HG03565 (cell line): ENCODE results near the gene IL3.

ENCODE experiments used
- ATAC-seq: cut with Tn5 transposase; IDR thresholded peaks from one replicate; pipeline ENCODE4 v1.9.1; 2021; ENCODE audit warnings: mild to moderate bottlenecking, moderate library complexity; ENCODE audit not compliant: unreplicated experiment

IL3 gene, protein sequence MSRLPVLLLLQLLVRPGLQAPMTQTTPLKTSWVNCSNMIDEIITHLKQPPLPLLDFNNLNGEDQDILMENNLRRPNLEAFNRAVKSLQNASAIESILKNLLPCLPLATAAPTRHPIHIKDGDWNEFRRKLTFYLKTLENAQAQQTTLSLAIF

DNA sequence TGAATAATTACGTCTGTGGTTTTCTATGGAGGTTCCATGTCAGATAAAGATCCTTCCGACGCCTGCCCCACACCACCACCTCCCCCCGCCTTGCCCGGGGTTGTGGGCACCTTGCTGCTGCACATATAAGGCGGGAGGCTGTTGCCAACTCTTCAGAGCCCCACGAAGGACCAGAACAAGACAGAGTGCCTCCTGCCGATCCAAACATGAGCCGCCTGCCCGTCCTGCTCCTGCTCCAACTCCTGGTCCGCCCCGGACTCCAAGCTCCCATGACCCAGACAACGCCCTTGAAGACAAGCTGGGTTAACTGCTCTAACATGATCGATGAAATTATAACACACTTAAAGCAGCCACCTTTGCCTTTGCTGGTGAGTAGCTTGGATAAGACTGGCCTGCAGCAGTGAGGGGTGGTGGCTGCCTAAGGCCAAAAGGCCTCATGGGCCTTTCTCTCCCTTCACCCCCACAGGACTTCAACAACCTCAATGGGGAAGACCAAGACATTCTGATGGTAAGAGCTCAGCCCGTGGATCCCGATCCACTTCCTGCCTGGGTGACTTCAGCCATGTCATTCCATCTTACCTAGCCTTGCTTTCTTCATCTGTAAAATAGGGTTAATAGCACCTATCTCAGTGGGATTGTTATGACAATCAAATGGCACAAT is at the start of gene IL3:
TSS of gene IL3 (plus strand) at position 155 of the 661 bp plus-strand sequence. CDS start at position 207, 52 bp downstream.
- ATAC-seq = no peak

DNA sequence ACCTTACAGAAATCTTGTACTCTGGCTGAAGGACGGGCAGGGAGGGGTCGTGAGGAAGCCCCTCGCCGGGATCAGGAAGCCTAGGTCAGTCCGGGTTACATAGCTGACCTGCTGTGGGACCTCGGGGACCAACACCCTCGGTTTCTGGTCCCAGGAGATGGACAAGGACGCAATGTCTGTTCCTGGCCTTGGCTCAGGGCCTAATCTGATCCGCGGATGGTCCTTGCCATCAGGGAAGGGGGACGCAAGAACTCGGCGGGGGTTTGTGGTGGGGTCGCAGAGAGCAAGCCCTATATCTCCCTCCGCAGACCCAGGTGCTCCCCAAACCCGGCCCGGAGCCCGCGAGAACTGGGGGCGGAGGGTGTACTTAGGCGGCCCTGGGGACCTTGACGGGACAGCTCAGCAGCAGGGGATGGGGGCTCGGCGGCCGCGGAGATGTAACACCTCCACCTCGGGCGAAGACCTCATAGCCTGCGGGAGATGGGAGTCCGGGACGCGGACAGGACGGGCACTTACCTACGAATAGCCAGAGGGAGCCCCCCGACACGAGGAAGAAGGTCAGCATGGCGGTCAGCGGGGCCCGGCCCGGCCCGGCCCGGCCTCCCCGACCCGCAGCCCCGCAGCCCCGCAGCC is 49.4 kb upstream of the IL3 start:
- no peak for ATAC-seq

DNA sequence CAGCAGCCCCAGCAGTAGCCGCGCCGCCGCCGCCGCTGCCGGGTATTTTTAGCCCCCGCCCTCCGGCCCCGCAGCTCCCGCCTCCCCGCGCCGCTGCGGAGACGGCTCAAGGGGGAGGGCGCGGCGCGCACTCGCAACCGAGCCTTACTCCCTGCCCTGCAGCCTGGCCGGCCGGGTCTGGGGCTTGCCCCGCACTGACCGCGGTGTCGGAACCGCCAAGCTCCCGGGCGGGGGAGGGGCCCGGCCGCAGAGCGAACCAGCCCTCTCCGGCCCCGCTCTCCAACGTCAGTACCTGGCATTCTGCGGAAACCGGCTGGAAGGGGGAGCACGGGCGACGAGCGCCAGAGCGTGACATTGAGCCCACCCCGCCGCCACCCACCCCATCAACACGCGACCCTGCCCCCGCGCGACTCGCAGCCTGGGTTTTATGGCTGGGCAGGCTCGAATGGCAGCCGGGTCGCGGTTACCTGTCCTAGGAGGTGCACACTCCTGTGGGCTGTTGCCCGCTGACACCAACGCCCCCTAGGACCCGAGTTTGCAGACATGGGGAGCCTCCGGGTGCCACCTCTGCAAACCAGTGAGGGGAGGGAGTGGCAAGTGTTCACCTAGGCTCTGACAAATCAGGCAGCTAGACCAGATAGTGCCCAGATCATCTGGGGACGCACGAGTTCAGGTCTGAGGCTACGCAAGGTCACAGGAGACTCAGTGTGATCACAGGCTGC is 48.7 kb upstream of the IL3 start, which contains the start of gene ACSL6:
TSS of gene ACSL6 (minus strand) at position 37 of the 722 bp plus-strand sequence. CDS start 105 bp downstream, outside the sequence.
- no peak for ATAC-seq

DNA sequence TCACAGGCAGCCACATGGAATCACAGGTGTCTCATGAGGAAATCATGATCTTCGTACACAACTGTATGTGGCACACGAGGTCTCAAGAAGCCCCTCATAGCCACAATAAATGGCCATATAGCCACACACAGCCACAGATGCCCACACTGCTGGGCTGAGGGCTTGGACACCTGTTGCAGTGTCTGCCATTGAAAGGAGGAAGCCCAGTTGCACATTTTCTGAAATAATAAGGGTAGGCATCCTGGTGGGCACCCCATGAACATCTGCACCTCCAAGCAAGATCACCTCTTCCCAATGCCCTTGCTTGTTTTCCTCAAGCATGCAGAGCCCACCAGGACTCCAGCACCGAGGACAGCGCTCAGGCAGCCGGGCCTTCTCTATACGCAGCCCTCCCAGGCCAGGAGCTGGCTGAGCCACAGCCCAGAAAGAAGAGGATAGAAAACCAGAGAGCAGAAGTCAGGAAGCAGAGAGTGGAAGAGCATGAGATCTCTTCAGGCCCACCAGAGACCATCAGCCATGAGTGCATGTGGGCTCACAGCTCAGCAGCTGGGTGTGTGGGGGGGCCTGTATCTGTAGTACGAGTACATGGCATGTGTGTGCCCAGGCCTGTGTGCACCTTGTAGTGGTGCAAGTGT is 48.0 kb upstream of the IL3 start:
- no peak for ATAC-seq

DNA sequence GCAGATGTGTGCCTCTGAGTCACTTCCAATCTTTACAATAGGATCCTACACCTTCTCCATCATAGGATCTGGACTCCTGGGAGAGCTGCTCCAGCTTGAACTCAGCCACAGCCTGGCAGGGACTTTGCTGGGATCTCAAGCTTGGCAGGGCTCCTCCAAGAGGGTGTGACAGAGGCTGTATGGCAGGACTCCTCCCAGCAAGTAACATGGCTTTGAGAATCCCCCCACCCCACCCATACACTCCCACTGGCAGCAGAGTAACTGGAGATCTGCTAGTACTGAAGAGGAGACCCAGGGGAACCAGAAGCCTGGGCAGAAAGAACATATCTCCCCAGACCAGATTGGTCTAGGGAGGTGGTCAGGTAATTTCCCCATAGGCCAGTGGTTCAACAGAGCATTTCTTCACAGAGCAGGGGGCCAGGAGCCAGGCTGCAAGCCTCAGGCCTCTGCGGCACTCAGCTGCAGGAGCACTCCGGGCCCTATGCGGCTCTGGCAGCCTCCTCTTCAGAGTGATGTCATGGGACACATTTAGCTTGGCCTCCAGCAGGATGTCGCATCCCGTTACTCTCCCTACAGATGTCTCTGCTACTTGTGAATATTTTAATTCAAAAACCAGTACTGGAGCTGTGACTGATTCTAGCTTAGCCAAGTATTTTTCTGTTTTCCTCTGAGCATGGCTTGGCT is 47.3 kb upstream of the IL3 start:
- ATAC-seq = no peak

DNA sequence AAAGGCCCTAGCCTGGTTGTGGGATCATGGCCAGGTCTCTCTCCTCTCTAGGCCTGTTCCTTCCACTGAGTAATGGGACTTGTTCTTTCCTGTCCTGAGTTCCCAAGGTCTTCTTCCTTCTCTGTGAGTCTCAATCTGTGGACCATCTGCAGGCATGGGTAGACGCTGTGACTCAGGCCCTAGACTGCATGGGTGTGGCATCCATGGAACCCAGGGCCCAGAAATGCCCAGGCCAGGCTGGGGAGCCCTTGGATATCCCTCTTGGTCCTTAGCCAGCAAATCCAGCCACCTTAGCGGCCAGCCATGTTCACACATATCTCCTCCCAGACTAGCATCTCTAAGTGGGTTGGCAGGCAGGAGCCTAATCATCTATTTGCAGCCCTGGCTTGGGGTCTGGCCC is 46.7 kb upstream of the IL3 start:
- no peak for ATAC-seq

DNA sequence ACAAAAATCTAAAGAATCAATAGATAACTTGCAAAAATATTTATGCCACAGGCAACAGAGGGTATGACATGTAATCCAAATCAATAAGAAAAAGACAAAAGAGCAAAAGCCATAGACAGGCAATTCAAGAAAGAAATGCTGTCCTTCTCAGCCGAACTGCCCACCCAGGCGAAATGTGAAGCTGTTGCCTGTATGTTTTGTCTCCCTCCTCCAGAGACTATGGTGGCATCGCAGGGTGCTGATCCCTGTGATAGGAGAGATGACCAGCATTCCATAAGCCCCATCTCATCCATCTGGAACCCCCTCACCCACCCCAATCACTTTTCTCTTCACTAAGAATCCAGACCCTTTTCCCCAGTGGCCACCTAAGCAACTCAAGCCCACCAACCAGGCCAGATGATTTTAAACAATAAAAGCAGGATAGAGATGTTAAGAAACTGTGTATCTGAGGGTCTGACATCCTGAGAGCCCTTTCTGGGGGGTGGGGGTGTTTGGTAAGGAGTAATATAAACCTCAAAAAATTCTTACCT is 43.7 kb upstream of the IL3 start:
- no peak for ATAC-seq

DNA sequence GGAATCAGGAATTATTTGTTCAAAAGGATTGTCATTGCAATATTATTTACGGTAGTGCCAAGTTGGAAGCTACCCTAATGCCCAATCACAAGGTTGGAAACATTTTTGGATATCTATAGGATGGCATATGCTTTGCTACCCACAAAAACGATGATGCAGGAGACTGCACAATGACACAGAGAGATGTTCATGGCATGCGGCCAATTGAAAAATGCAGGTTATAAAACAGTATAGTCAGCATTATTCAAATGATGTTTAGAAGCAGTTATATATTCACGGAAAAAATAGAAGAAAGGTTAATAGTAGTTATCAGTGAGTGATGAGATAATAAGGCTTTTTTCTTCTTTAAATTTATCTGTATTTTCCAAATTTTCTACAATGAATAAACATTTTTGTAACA is 43.1 kb upstream of the IL3 start:
- ATAC-seq = no peak

DNA sequence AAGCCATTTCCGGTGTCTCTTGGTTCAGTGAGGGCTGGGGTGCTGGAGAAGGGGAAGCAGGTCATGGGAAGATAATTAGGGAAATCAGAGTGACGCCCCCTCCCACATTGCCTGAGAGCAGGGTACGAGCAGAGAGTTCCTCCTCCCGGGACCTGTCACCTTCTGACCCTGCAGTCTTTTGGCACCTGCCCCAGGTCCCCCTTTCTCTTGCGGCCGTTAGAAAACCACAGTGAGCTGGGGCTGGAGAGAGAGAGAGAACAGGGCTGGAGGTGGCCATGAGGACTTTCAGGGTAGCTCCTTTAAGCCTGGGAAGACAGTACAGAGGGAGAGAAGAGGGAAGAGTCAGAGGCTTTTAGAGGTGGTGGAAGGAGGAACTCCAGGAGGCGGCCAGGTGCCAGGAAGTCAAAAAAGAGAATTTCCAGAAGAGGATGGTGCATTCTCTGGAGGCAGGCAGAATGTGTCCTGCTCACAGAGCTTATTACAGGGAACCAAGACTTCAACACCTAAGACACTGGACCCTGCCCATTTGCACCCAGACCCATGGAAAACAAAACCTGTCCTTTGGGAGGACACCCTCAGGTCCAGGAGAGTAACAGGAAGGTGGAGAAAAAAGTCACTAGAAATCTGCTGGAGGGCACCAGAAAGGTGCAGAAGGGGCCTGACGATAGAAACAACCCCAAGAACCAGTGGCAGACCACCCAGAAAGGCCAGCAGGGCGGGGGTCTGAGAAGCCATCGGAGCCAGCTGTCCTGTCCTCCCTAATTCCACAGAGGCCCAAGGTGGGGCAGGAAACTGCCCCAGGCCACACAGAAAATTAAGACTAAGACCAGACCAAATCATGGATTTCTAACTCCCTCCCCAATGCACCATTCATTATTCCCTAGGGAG is 42.5 kb upstream of the IL3 start:
- no peak for ATAC-seq

DNA sequence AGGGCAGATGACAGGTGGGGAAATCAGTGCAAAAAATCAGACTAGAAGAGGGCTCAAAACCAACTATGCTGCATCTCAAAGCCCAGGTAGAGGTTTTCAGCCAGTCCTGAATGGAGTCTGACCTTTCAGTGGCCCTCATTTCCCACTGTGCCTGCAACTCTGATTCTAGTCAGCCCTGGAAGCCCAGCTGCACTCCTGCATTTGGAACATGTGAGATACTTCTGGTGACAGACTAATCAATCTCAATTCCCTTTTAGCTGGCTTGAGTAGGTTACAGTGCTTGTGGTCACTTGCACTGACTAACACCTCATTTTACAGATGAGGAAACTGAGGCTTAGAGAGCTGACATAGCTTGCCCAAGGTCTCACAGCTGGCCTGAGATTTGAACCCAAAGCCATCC is 41.1 kb upstream of the IL3 start:
- ATAC-seq = no peak

DNA sequence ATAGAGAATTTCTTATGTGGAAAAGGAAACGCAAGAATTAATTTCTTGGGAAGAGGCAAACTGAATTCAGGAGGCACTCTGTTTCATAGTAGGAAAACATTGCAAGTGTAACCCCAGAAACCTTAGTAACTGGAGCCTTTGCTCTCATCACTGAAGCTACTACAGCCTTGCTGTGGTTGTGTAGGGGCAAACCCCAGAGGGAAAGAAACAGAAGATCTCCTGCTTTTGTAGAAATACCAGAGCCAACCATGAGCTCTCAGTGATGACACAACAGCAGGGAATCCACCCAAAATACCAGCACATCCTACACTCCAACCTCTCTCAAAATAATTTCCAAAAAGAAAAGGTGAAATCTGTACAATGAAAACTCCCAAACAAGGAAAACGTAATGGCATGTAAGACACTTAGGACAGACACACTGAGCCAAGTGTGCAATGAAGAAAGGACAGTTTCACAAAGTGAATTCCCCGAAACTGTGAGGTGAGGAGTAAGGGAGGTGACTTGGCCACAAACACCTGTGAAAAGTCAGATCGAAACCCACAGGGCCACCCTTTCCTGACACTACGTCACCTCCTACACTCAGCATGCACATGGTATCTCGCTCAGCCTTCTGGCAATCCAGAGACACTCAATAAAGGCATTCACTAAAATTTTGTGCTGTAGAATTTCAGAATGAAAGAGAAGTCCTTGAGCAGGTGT is 40.4 kb upstream of the IL3 start:
- ATAC-seq = peak; percentile 98

DNA sequence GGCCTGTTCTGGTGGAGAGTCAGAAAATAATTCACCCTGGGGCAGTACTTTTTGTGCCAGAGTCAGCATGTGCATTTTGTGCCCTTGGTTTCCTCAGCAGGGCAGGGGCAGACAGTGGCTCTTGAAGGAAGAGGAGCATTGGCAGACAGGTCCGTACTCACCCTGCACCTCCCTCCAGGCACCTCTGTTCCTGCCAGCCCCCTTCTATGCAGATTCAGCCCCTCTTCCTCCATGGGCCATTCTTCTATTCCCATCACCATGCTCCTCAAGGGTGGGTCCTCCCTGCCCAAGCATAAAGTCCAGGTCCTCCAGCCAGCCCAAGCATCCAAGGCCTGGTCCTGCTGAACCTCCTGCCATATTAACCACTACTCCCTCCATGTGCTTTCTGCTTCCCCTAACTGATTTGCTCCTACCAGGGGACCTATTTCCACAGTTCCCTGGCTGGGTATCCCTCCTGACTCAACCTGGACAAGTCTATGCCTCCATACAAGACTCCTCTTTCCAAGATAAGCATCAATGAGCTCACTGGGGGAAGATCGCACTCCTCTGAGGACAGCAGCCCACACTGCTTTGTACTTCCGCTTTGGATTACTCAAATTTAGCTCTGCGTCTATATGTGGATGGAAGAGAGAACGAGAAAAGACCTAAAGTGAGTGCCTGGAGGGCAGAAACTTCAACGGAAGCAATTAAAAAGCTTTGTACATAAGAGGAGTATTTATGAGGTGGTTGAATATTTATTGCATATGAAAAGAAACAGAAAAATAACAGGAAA is 39.7 kb upstream of the IL3 start:
- ATAC-seq = peak; percentile 9

DNA sequence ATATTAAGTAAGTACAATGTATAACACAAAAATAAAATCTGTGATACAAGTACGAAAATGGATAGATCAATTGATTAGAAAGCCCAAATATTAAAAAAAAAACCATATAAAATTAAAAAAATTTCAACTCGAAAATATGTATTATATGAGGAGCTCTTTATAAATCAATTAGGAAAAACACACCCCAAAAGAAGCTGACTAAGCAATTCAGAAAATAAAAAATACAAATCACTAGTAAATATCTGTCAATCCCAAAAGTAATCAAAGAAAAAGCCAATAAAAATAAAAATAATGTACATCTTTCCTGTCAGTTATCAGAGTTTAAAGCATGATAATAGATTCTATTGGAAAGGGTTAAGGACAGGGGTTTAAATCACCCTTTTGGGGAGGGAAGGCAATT is 38.8 kb upstream of the IL3 start:
- ATAC-seq = no peak

DNA sequence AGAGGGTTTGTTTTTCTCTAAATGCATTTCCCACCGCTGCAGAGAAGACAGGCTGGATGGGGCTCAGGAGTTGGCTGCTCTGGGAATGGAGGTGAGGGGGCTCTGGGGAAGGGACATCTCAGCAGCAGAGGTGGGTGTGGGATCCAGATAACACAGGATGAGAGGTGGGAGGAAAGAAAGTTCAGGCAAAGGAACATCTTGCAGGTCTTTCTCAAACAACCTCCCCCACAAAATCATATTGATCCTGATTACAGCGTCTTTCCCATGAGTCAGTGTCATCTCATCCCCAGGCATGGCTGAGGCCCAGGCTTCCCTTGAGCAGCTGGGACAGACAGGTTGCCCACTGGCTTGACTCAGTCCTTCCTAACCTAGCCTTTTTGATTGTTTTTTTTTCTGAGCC is 37.7 kb upstream of the IL3 start:
- ATAC-seq = no peak

DNA sequence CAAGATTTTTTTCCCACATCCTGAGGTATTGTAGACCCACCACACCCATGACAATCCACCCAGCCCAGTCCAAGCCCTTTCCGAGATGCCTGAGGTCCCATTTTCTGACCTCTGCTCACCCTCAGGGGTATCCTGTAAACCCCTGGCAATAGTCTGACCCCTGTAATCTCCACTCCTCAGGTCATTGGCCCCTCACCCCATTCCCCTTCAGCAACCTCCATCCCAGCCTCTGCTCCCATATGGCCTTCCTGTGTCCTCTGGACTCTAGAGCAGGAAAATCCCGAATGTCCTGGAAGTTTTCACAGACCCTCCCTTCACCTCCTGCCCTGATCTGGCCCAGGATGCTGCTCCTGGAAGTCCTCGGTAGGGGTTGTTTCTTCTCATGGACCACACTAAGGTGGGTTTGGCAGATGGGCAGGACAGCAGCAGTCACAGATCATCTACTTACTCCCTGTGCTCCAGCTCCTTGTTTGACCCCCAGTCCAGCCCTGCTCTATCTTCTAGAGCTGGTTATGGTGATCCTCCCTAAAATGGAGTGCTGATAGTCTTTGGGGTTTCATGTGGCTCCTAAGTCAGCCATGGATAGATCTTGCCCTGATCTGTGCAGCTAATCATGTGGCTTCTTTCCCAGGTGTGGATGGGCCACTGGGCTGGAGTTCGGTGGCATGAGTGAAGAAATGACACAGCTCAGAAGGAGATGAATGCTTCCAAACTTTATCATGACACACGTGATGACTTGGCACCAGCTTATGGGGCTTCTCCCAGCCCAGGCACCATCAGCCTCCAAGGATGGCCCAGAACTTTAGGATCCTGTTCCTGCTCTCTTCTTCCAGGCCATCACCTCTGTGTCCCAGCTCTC is 37.0 kb upstream of the IL3 start:
- ATAC-seq = no peak

DNA sequence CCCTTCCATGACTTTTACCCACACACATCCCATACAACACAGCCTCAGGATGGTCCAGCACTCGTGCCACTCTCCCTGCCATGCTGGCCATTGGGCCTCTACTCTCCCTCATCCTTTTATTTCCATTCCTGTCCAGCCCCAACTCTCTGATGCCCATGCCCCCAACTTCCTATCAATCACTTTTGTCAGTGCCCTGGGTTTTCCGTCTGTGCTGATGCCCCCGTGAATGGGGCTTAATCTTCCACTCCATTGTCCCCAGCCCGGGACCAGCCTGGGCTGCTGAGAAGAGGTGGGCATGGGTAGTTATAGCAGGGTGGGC is 36.4 kb upstream of the IL3 start:
- no peak for ATAC-seq

DNA sequence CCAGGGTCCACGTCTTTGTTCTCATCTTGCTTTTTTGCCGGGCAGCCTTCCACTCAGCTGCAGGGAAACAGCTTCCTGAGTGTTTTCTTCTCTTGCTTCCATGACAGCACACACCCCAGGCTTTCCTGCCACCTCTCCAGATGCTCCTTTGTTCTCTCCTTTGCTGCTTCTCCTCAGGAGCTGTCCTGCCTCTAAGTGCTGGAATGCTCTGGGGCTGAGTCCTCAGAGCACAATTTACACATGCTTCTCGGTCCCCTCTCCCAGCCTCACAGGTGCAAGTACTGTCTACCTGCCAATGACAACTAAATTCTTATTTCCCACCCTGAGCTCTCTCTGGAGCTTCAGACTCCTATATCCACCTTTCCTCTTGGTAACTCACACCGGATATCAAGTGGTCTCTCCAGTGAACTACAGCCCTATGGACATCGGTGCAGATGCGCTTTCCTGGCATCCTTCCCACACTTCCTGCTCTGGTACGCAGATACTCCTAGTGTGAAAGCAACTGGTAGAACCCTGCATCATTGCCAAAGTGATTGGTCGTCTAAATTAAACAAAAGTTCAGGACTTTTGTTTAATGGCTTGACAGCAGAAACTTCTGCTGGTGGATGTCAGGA is 35.6 kb upstream of the IL3 start:
- ATAC-seq = no peak
